IMR-90 (cell line): ENCODE results near the gene COL13A1. TPM values are rescaled to one million over a fixed set of nuclear protein-coding genes. Genes with fewer than 3 reads are reported as not detected.

Experiments used
- ATAC-seq: fragments of 200-7000 bp; cut with Tn5 transposase; 2 replicates; pipeline ENCODE4 v1.9.1; 2020; ENCODE audit warnings: low read depth, mild to moderate bottlenecking, moderate library complexity
- BruUV-seq: library from RNA; stranded (reverse); fragments of 400-500 nt; replicated peaks from 2 replicates; lab custom pipeline; 2021; lab: Mats Ljungman, UMichigan
- CTCF ChIA-PET: fragments of 300-600 bp; formaldehyde crosslinking; extraction: SDS; loops from one replicate; lab custom pipeline; 2021; ENCODE audit warnings: antibody characterized with exemption; lab: Yijun Ruan, JAX
- POLR2A ChIA-PET: fragments of 300-600 bp; sonication (Branson Sonifier 250); formaldehyde crosslinking; loops from one replicate; lab custom pipeline; 2022; ENCODE audit warnings: antibody characterized with exemption; ENCODE audit not compliant: unreplicated experiment; lab: Charles Lee
- DNase-seq: peaks from one replicate; pipeline ENCODE4 v3.0.0; 2013
- H2AFZ ChIP-seq: replicated peaks from 2 replicates; pipeline ENCODE3; 2013; ENCODE audit warnings: low read length, mild to moderate bottlenecking; ENCODE audit not compliant: poor library complexity
- H2AK5ac ChIP-seq: 2 replicates; pipeline ENCODE4 v1.6.1; 2013; ENCODE audit warnings: low read depth, low read length, inconsistent platforms
- H2AK9ac ChIP-seq: replicated peaks from 2 replicates; pipeline ENCODE3; 2013; ENCODE audit warnings: mild to moderate bottlenecking, low read depth, low read length, moderate library complexity; ENCODE audit not compliant: poor library complexity
- H2BK120ac ChIP-seq: 2 replicates; pipeline ENCODE4 v1.6.1; 2013; ENCODE audit warnings: low read depth, low read length, inconsistent platforms
- H2BK15ac ChIP-seq: 3 replicates; pipeline ENCODE4 v1.6.1; 2013; ENCODE audit warnings: low read depth, low read length, inconsistent platforms
- H2BK20ac ChIP-seq: 2 replicates; pipeline ENCODE4 v1.6.1; 2013; ENCODE audit warnings: low read depth, mild to moderate bottlenecking, inconsistent platforms, low read length, moderate library complexity
- H2BK5ac ChIP-seq: 2 replicates; pipeline ENCODE4 v1.6.1; 2013; ENCODE audit warnings: mild to moderate bottlenecking, low read depth, low read length, inconsistent platforms; ENCODE audit not compliant: poor library complexity, severe bottlenecking
- H3K14ac ChIP-seq: replicated peaks from 2 replicates; pipeline ENCODE4 v1.6.1; 2013; ENCODE audit warnings: low read depth, low read length, inconsistent platforms
- H3K18ac ChIP-seq: 2 replicates; pipeline ENCODE4 v1.6.1; 2013; ENCODE audit warnings: low read depth, low read length, control low read depth
- H3K23ac ChIP-seq: 2 replicates; pipeline ENCODE4 v1.6.1; 2013; ENCODE audit warnings: low read depth, low read length, inconsistent platforms
- H3K27ac ChIP-seq: 2 replicates; pipeline ENCODE4 v1.5.1; 2013; ENCODE audit warnings: mild to moderate bottlenecking, control low read depth, low read length; ENCODE audit not compliant: insufficient read depth
- H3K27me3 ChIP-seq: 2 replicates; pipeline ENCODE4 v1.6.1; 2013; ENCODE audit warnings: low read length; ENCODE audit not compliant: control insufficient read depth, insufficient read depth
- H3K36me3 ChIP-seq: 2 replicates; pipeline ENCODE4 v1.6.1; 2013; ENCODE audit warnings: low read length, mixed read lengths; ENCODE audit not compliant: control insufficient read depth, insufficient read depth
- H3K4ac ChIP-seq: 2 replicates; pipeline ENCODE4 v1.6.1; 2013; ENCODE audit warnings: low read depth, low read length, inconsistent platforms
- H3K4me1 ChIP-seq: 2 replicates; pipeline ENCODE4 v1.6.1; 2013; ENCODE audit warnings: low read length, mixed read lengths; ENCODE audit not compliant: control insufficient read depth, insufficient read depth
- H3K4me2 ChIP-seq: 2 replicates; pipeline ENCODE4 v1.6.1; 2013; ENCODE audit warnings: low read depth, mild to moderate bottlenecking, control low read depth, low read length, moderate library complexity
- H3K4me3 ChIP-seq: 2 replicates; pipeline ENCODE4 v1.5.1; 2013; ENCODE audit warnings: low read depth, mild to moderate bottlenecking, control low read depth, low read length, moderate library complexity; ENCODE audit not compliant: insufficient read depth
- H3K56ac ChIP-seq: 2 replicates; pipeline ENCODE4 v1.6.1; 2013; ENCODE audit warnings: low read length, inconsistent platforms; ENCODE audit not compliant: insufficient read depth; ENCODE audit errors: extremely low read depth
- H3K79me1 ChIP-seq, 2 experiments: 2 replicates each; pipeline ENCODE4 v1.6.1; 2013; ENCODE audit warnings: low read length in 2 of 2, inconsistent platforms in 1 of 2, low read depth in 1 of 2
- H3K9ac ChIP-seq: 2 replicates; pipeline ENCODE4 v1.6.1; 2013; ENCODE audit warnings: low read depth, low read length, control low read depth
- H3K9me1 ChIP-seq: 2 replicates; pipeline ENCODE4 v1.6.1; 2013; ENCODE audit warnings: low read length, inconsistent platforms; ENCODE audit not compliant: insufficient read depth
- H3K9me3 ChIP-seq: 2 replicates; pipeline ENCODE4 v1.6.1; 2013; ENCODE audit warnings: low read length; ENCODE audit not compliant: control insufficient read depth, insufficient read depth
- H4K20me1 ChIP-seq: 2 replicates; pipeline ENCODE4 v1.6.1; 2013; ENCODE audit warnings: low read length, inconsistent platforms; ENCODE audit not compliant: insufficient read depth
- H4K5ac ChIP-seq: 2 replicates; pipeline ENCODE4 v1.6.1; 2013; ENCODE audit warnings: mild to moderate bottlenecking, low read depth, low read length, control low read depth
- H4K8ac ChIP-seq, 2 experiments: 2 replicates each; pipeline ENCODE4 v1.6.1; 2013; ENCODE audit warnings: low read depth in 2 of 2, low read length in 2 of 2, control low read depth in 1 of 2, inconsistent platforms in 1 of 2
- H4K91ac ChIP-seq: 2 replicates; pipeline ENCODE4 v1.6.1; 2013; ENCODE audit warnings: low read depth, low read length, inconsistent platforms; ENCODE audit not compliant: insufficient read depth
- BHLHE40 ChIP-seq: fragments of 150-350 bp; IDR thresholded peaks from 2 replicates; pipeline ENCODE4 v1.6.1; 2016; ENCODE audit warnings: mild to moderate bottlenecking, low read depth, low read length
- CEBPB ChIP-seq: IDR thresholded peaks from 2 replicates; pipeline ENCODE4 v1.6.1; 2012; ENCODE audit warnings: low read depth, low read length, improper control_type of control experiment
- CHD1 ChIP-seq: IDR thresholded peaks from 2 replicates; pipeline ENCODE4 v1.6.1; 2012; ENCODE audit warnings: low read depth, low read length, improper control_type of control experiment
- ELK1 ChIP-seq: fragments of 150-350 bp; IDR thresholded peaks from 2 replicates; pipeline ENCODE4 v1.6.1; 2016; ENCODE audit warnings: low read depth, mild to moderate bottlenecking, low read length, moderate library complexity, borderline replicate concordance
- FOS ChIP-seq: fragments of 150-350 bp; IDR thresholded peaks from 2 replicates; pipeline ENCODE4 v1.6.1; 2016; ENCODE audit warnings: low read depth, low read length
- MAFK ChIP-seq: IDR thresholded peaks from 2 replicates; pipeline ENCODE4 v1.6.1; 2012; ENCODE audit warnings: low read depth, low read length, improper control_type of control experiment
- MXI1 ChIP-seq: IDR thresholded peaks from 2 replicates; pipeline ENCODE4 v1.6.1; 2012; ENCODE audit warnings: low read depth, mild to moderate bottlenecking, low read length, moderate library complexity, borderline replicate concordance
- NFE2L2 ChIP-seq: fragments of 150-350 bp; IDR thresholded peaks from 2 replicates; pipeline ENCODE4 v1.6.1; 2016; ENCODE audit warnings: low read depth, mild to moderate bottlenecking, low read length
- POLR2A ChIP-seq: IDR thresholded peaks from 2 replicates; pipeline ENCODE4 v1.6.1; 2012; ENCODE audit warnings: mild to moderate bottlenecking, low read depth, low read length
- RAD21 ChIP-seq: IDR thresholded peaks from 2 replicates; pipeline ENCODE4 v1.6.1; 2012; ENCODE audit warnings: low read length, improper control_type of control experiment
- RCOR1 ChIP-seq: IDR thresholded peaks from 2 replicates; pipeline ENCODE4 v1.6.1; 2012; ENCODE audit warnings: mild to moderate bottlenecking, low read length, improper control_type of control experiment; ENCODE audit not compliant: insufficient replicate concordance
- SMC3 ChIP-seq: fragments of 150-350 bp; IDR thresholded peaks from 2 replicates; pipeline ENCODE4 v1.6.1; 2016; ENCODE audit warnings: low read depth, mild to moderate bottlenecking, antibody characterized with exemption, low read length, moderate library complexity
- USF2 ChIP-seq: fragments of 150-350 bp; IDR thresholded peaks from 2 replicates; pipeline ENCODE4 v1.6.1; 2017; ENCODE audit warnings: mild to moderate bottlenecking, antibody characterized with exemption, low read length, low read depth
- WGBS, 2 experiments: methylation state at CpG; one replicate each; pipeline versions ENCODE4 v1.1.5 to v1.1.7; 2013; ENCODE audit warnings: missing lambda C conversion rate in 2 of 2; ENCODE audit not compliant: insufficient read length in 1 of 2; ENCODE audit errors: extremely low coverage in 2 of 2; 5-methylcytosine and 5-hydroxymethylcytosine counted together
- dilution Hi-C: fragments of 300-500 bp; cut with HindIII; formaldehyde crosslinking; loops from one replicate; pipeline ENCODE4 v1.14.3; 2018; ENCODE audit warnings: low sequenced_read_pairs; ENCODE audit not compliant: unreplicated experiment
- in situ Hi-C: fragments of 300-500 bp; cut with MboI; formaldehyde crosslinking; loops from 3 replicates; pipeline ENCODE4 v1.14.3; 2019; ENCODE audit warnings: low sequenced_read_pairs, inconsistent platforms, mixed read lengths
- intact Hi-C: fragments of 100-400 bp; cut with micrococcal nuclease; formaldehyde crosslinking; loops from 2 replicates; pipeline ENCODE4 v1.10.0; 2022
- polyA plus RNA-seq, 3 experiments: library from polyadenylated mRNA; depleted of rRNA; stranded (reverse); fragments of >200 nt; gene quantifications; 2 replicates each; pipeline ENCODE4 v1.2.3, GENCODE V29; 2012; ENCODE audit warnings: low replicate concordance in 1 of 3
- total RNA-seq: library from RNA; depleted of rRNA; stranded (reverse); fragments of >200 nt; gene quantifications from 2 replicates; pipeline ENCODE4 v1.2.3, GENCODE V29; 2012

COL13A1 gene
- total and polyA plus RNA-seq, 2 of the 4 experiments (the other 2 are of a cell fraction), result 12.2 to 31.3 TPM

GRCh38 chr10:69939061-69939460 lies 137.4 kb downstream of the COL13A1 start:
- no peak overlapping the region for H4K8ac ChIP-seq
- no peak overlapping the region for H3K27ac ChIP-seq
- DNase-seq (no peak), ATAC-seq (no peak)
- in situ Hi-C loops (no loop called here), intact Hi-C loops (no loop called here), dilution Hi-C loops (no loop called here)
- no peaks in the 10 kb centered on the region for H4K20me1 ChIP-seq
- no peak overlapping the region for H3K23ac ChIP-seq
- H3K4ac ChIP-seq, result no peak overlapping the region
- H3K56ac ChIP-seq, result no peak overlapping the region
- no peaks in the 10 kb centered on the region for H3K9me3 ChIP-seq
- TF ChIP-seq CEBPB (no peak), CHD1 (no peak), POLR2A (no peak), MXI1 (no peak), RAD21 (no peak), RCOR1 (no peak), ELK1 (no peak), NFE2L2 (no peak), FOS (no peak), BHLHE40 (no peak), MAFK (no peak), USF2 (no peak), SMC3 (no peak)
- peaks cover 4% of the 10 kb centered on the region; the same call in 1 of the 2 replicates for H3K36me3 ChIP-seq
- H4K91ac ChIP-seq, result no peak overlapping the region
- H4K5ac ChIP-seq, result no peak overlapping the region
- H3K9ac ChIP-seq, result no peak overlapping the region
- H2BK120ac ChIP-seq, result no peak overlapping the region
- no peak overlapping the region for H3K4me2 ChIP-seq
- H2BK5ac ChIP-seq, result no peak overlapping the region
- H3K4me1 ChIP-seq, result no peaks in the 10 kb centered on the region
- H2AK9ac ChIP-seq, result no peak overlapping the region
- no peak overlapping the region for H3K4me3 ChIP-seq
- H3K14ac ChIP-seq, result no peak overlapping the region
- H2BK15ac ChIP-seq, result no peak overlapping the region
- WGBS, 2 experiments, result no CpG with 5 or more reads among the region's 3 CpGs
- no peak overlapping the region for H2BK20ac ChIP-seq
- no peaks in the 10 kb centered on the region for H3K79me1 ChIP-seq
- H3K27me3 ChIP-seq, result no peaks in the 10 kb centered on the region
- CTCF ChIA-PET, result interaction anchor here (0.6 kb wide), 1 partner anchor 153 kb away, joined by 3 read pairs; no protein-coding TSS in a partner anchor
- H2AFZ ChIP-seq, result no peak overlapping the region
- POLR2A ChIA-PET, result no interaction called here
- BruUV-seq, result no TSS peak
- no peak overlapping the region for H3K18ac ChIP-seq
- no peak overlapping the region for H2AK5ac ChIP-seq
- peaks cover 5% of the 10 kb centered on the region for H3K9me1 ChIP-seq
